C4-2B (cell line): Measurements from ENCODE around the gene THAP9.

Source experiments
- H3K27ac ChIP-seq: fragments of 450-650 bp; 2 replicates; pipeline ENCODE4 v1.5.1; 2017
- ZFX ChIP-seq: fragments of 450-650 bp; IDR thresholded peaks from 2 replicates; pipeline ENCODE4 v1.6.1; 2017
- TF ChIP-seq, protein P1 (sequence below): fragments of 450-650 bp; conservative IDR thresholded peaks from 2 replicates; pipeline ENCODE4 v1.5.1; 2017; ENCODE audit warnings: mild to moderate bottlenecking

THAP9 gene

DNA sequence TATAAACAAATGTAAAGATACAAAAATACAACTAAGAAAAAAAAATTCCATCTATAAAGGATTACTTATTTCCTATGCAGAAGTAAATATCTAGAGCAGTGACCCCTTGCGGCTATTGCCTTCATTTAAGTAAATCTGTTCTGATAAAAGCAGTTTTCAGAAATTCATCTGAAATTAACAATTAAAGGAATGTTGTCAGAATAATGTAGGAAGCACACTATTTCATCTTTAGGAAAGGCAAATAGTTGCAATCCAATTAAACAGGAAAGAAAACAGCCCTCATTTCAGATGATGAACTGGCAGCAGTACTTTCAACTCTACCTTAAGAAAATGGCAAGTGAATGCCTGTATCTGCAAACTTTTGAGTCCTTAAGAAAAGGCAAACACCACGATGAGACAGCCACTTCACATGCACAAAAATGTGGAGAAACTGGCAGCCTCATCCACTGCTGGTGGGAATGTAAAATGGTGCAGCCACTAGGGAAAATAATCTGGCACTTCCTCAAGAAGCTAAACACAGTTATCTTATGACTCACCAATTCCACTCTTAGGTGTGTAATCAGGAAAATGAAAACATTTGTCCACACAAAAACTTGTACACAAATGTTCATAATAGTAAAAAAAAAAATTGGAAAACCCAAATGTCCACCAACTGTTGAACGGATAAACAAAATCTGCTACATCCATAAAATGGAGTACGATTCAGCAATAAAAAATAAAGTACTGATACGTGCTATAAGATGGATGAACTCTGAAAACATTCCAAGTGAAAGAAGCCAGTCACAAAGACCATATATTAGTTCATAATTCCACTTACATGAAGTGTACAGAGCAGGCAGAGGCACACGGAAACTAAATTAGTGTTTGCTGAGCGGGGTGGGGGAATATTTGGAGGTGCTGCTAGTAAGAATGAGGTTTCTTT lies 2.0 kb upstream of the THAP9 start:
- TF ChIP-seq, protein P1, sequence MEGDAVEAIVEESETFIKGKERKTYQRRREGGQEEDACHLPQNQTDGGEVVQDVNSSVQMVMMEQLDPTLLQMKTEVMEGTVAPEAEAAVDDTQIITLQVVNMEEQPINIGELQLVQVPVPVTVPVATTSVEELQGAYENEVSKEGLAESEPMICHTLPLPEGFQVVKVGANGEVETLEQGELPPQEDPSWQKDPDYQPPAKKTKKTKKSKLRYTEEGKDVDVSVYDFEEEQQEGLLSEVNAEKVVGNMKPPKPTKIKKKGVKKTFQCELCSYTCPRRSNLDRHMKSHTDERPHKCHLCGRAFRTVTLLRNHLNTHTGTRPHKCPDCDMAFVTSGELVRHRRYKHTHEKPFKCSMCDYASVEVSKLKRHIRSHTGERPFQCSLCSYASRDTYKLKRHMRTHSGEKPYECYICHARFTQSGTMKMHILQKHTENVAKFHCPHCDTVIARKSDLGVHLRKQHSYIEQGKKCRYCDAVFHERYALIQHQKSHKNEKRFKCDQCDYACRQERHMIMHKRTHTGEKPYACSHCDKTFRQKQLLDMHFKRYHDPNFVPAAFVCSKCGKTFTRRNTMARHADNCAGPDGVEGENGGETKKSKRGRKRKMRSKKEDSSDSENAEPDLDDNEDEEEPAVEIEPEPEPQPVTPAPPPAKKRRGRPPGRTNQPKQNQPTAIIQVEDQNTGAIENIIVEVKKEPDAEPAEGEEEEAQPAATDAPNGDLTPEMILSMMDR: peak; percentile 57
- TF ChIP-seq ZFX: no peak
- no peak overlapping the region for H3K27ac ChIP-seq

DNA sequence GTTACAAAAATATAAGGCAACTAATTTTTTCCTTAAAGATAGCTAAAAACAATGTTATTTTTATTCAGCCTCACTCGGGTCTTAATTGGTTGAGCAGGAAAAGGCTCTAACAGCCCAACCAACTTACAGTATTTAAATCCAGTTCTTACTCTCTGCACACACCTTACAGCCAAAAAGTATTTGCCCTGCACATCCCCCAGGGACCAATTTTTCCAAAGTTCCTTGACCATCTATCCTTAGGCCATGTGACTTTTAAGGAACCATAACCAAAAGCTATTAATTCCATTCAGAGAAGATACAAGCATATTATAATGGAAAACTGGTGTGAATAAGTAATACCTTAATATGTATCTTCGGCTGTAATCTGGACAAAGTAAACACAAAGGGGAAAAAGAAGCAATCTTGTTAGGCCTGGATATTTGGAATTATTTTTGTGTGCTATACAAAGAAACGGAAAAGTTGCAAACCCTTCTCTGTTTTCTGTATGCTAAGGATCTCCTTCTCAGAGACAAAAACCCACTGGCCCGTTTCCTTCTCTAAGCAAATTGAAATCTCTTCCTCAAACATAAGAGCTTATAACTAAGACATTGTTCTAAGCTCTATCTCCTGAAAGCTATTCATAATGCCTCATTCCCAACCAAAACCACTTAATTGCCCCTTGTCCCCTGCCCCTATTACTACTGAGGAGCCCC lies 1.0 kb upstream of the THAP9 start:
- no peak for TF ChIP-seq ZFX
- TF ChIP-seq, protein P1: no peak

DNA sequence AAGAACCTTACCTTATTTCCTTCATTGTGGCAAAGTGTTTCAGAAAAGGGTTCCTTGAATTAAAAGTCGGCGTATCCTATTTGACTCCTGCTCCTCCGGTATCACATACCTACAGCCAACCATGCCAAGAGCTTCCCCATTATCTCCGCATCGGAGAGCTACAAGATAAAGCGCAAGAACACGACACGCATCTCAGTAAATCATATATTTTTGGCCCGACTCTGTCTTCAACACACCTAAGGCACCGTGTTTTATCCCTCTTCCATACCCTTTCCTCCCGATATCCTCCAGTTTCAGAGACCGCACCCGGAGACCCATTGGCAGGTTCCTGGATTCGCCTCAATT lies 497 bp upstream of the THAP9 start:
- TF ChIP-seq ZFX: no peak
- TF ChIP-seq, protein P1: no peak
- peak overlapping the region; percentile 97 for H3K27ac ChIP-seq

More for the DNA sequence above, 1.0 kb upstream of the THAP9 start:
- peak overlapping the region; percentile 97 for H3K27ac ChIP-seq

DNA sequence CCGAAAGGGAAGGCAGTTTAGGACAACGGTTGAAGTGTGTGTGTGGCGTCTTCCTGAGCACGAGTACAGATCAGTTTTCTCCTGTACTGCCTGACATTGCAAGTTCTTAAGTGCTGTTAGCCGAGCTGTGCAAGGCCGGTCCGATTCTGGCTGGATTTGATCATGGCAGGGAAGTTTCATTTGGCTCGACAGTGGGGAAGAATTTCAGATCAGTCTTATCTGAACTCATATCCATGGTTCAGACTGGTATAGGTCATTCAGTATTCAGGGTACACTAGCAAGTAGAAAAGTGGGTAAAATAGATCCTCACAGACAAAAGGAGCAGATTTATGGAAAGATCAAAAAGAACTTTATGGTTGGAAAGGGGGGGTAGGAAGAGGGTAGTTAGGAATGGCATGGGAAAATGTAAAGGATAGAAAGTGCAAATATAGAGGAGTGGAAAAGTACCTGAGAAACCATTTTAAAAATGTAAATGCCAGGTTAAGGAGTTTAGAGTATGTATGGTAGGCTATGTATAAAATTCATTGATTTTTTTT lies 716 bp downstream of the THAP9 start:
- H3K27ac ChIP-seq: peak overlapping the region; percentile 97
- TF ChIP-seq, protein P1: no peak
- no peak for TF ChIP-seq ZFX

DNA sequence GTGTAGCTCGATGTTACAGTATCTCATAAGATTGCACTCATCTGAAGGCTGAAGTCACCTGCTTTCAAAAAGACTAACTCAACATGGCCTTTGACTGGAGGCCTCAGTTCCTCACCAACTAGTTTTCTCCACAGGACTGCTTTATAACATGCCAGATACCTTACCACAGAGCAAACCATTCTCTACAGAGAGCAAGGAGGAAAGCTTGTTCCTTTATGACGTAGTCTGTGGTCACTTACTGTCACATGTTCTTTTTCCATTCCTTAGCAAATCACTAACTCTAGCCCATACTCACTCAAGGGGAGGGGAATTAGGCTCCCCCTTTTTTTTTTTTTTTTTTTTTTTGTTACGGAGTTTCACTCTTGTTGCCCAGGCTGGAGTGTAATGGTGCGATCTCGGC lies 3.2 kb downstream of the THAP9 start:
- no peak for TF ChIP-seq ZFX
- TF ChIP-seq, protein P1: no peak
- H3K27ac ChIP-seq: no peak overlapping the region

DNA sequence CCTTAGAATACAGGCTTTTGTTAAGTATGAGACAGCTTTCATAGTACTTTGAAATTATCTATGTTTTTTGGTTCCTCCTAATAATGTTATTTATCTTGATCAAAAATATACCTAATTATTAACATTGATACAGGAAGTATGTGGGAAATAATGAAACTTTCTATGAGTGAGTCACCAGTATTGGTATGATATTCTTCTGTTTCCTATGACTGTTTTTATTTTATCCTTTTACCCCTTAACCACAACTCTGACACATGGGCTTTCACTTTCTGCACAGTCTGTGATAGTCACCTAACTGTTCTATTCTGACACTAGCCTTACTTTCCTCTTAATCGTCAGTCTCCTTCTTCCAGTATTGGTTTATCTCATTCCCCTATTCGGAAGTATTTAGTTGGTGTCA lies 4.7 kb downstream of the THAP9 start:
- H3K27ac ChIP-seq: no peak overlapping the region
- TF ChIP-seq ZFX: no peak
- TF ChIP-seq, protein P1: no peak

DNA sequence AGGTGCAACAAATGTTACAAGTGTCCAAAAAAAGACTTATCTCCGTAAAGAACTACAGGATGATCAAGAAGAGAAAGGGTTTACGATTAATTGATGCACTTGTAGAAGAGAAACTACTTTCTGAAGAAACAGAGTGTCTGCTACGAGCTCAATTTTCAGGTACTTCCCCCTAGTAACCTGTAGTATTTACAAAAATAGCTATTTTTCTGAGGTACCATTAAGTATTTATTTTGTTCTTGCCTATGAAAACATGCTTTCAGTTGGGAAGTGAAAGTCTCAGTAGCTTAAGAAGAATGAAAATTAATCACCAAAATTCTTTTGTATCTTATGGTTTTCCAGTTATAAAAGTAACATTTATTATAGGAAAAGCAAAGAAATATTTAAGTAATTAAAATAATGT lies 5.9 kb downstream of the THAP9 start:
- TF ChIP-seq ZFX: no peak
- H3K27ac ChIP-seq: no peak overlapping the region
